ENCODE results near the gene TBCK. TPM values are rescaled to one million over a fixed set of nuclear protein-coding genes. Genes with fewer than 3 reads are reported as not detected.

TBCK gene
- polyA plus RNA-seq, 1 donor from 2014 or later = 22.9 TPM

GRCh38 chr4:106286611-106287010 is 29.4 kb downstream of the TBCK start:
- H3K9me3 Mint-ChIP-seq = peaks cover 0 to 3% (median 0%) of the 10 kb centered on the region in 3 donors
- H3K27me3 Mint-ChIP-seq = no peaks in the 10 kb centered on the region
- peak overlapping the region in 1 of 3 donors; percentile 57 for H3K27ac Mint-ChIP-seq
- H3K4me1 Mint-ChIP-seq = peaks cover 0 to 1% (median 0%) of the 10 kb centered on the region in 3 donors
- H3K36me3 Mint-ChIP-seq = peaks cover 5% of the 10 kb centered on the region
- H3K4me3 Mint-ChIP-seq = no peak overlapping the region

- Mint-ChIP-seq H3K27me3 (no peaks in the 10 kb centered on the region), H3K27ac (no peak overlapping the region)
Observed at GRCh38 chr4:106284227-106284626, 31.8 kb downstream of the TBCK start.

GRCh38 chr4:106277140-106277675 is 38.8 kb downstream of the TBCK start:
- Mint-ChIP-seq H3K27me3 (no peaks in the 10 kb centered on the region), H3K27ac (no peak overlapping the region), H3K4me3 (no peak overlapping the region), H3K9me3 (peaks cover 0 to 6% (median 0%) of the 10 kb centered on the region in 3 donors), H3K4me1 (peaks cover 0 to 6% (median 2%) of the 10 kb centered on the region in 3 donors), H3K36me3 (peaks cover 14% of the 10 kb centered on the region)

More at GRCh38 chr4:106284227-106284626, 31.8 kb downstream of the TBCK start:
- H3K4me1 Mint-ChIP-seq = peaks cover 0 to 3% (median 0%) of the 10 kb centered on the region in 3 donors
- no peak overlapping the region for H3K4me3 Mint-ChIP-seq
- peaks cover 0 to 6% (median 0%) of the 10 kb centered on the region in 3 donors for H3K9me3 Mint-ChIP-seq
- H3K36me3 Mint-ChIP-seq = peaks cover 9% of the 10 kb centered on the region

GRCh38 chr4:106273831-106274230 is 42.2 kb downstream of the TBCK start:
- Mint-ChIP-seq H3K27ac (no peak overlapping the region), H3K4me1 (peaks cover 0 to 6% (median 1%) of the 10 kb centered on the region in 3 donors), H3K27me3 (no peaks in the 10 kb centered on the region), H3K4me3 (no peak overlapping the region), H3K9me3 (no peaks in the 10 kb centered on the region), H3K36me3 (peaks cover 10% of the 10 kb centered on the region)

- Mint-ChIP-seq H3K27ac (no peak overlapping the region), H3K27me3 (no peaks in the 10 kb centered on the region), H3K4me3 (no peak overlapping the region), H3K4me1 (peaks cover 0 to 4% (median 3%) of the 10 kb centered on the region in 3 donors), H3K9me3 (no peaks in the 10 kb centered on the region), H3K36me3 (peaks cover 9% of the 10 kb centered on the region)
Observed at GRCh38 chr4:106270736-106271135, 45.3 kb downstream of the TBCK start.

GRCh38 chr4:106269711-106270110 is 46.3 kb downstream of the TBCK start:
- Mint-ChIP-seq H3K4me1 (peaks cover 0 to 4% (median 3%) of the 10 kb centered on the region in 3 donors), H3K27me3 (no peaks in the 10 kb centered on the region), H3K4me3 (no peak overlapping the region), H3K27ac (no peak overlapping the region), H3K9me3 (no peaks in the 10 kb centered on the region), H3K36me3 (peaks cover 5% of the 10 kb centered on the region)

- Mint-ChIP-seq H3K27ac (no peak overlapping the region), H3K9me3 (no peaks in the 10 kb centered on the region), H3K4me3 (no peak overlapping the region), H3K4me1 (peaks cover 0 to 3% (median 0%) of the 10 kb centered on the region in 3 donors), H3K27me3 (no peaks in the 10 kb centered on the region), H3K36me3 (no peaks in the 10 kb centered on the region)
Observed at GRCh38 chr4:106268786-106269185, 47.2 kb downstream of the TBCK start.

- Mint-ChIP-seq H3K27me3 (no peaks in the 10 kb centered on the region), H3K4me3 (no peak overlapping the region), H3K36me3 (no peaks in the 10 kb centered on the region), H3K4me1 (peaks cover 0 to 3% (median 0%) of the 10 kb centered on the region in 3 donors), H3K27ac (no peak overlapping the region), H3K9me3 (no peaks in the 10 kb centered on the region)
Observed at GRCh38 chr4:106266201-106266600, 49.8 kb downstream of the TBCK start.

- H3K27me3 Mint-ChIP-seq = no peaks in the 10 kb centered on the region
- no peaks in the 10 kb centered on the region for H3K9me3 Mint-ChIP-seq
- no peak overlapping the region for H3K4me3 Mint-ChIP-seq
- H3K4me1 Mint-ChIP-seq = peaks cover 0 to 1% (median 0%) of the 10 kb centered on the region in 3 donors
- no peak overlapping the region for H3K27ac Mint-ChIP-seq
- no peaks in the 10 kb centered on the region for H3K36me3 Mint-ChIP-seq
Observed at GRCh38 chr4:106264331-106264728, 51.7 kb downstream of the TBCK start.

- Mint-ChIP-seq H3K36me3 (no peaks in the 10 kb centered on the region), H3K9me3 (no peaks in the 10 kb centered on the region), H3K27ac (peak overlapping the region in 1 of 3 donors; percentile 13), H3K27me3 (no peaks in the 10 kb centered on the region), H3K4me3 (no peak overlapping the region), H3K4me1 (peaks cover 0 to 1% (median 0%) of the 10 kb centered on the region in 3 donors)
Observed at GRCh38 chr4:106263594-106264330, 52.2 kb downstream of the TBCK start.

GRCh38 chr4:106261980-106262379 is 54.0 kb downstream of the TBCK start:
- no peak overlapping the region for H3K4me3 Mint-ChIP-seq
- H3K9me3 Mint-ChIP-seq = no peaks in the 10 kb centered on the region

GRCh38 chr4:106258145-106259045 is 57.6 kb downstream of the TBCK start:
- H3K27me3 Mint-ChIP-seq = no peaks in the 10 kb centered on the region
- no peaks in the 10 kb centered on the region for H3K4me1 Mint-ChIP-seq
- H3K4me3 Mint-ChIP-seq = no peak overlapping the region
- H3K36me3 Mint-ChIP-seq = peaks cover 2% of the 10 kb centered on the region
- no peak overlapping the region for H3K27ac Mint-ChIP-seq
- H3K9me3 Mint-ChIP-seq = no peaks in the 10 kb centered on the region

More at GRCh38 chr4:106261980-106262379, 54.0 kb downstream of the TBCK start:
- H3K27me3 Mint-ChIP-seq = no peaks in the 10 kb centered on the region
- H3K36me3 Mint-ChIP-seq = peaks cover 2% of the 10 kb centered on the region
- H3K4me1 Mint-ChIP-seq = no peaks in the 10 kb centered on the region
- H3K27ac Mint-ChIP-seq = no peak overlapping the region

- H3K4me1 Mint-ChIP-seq = no peaks in the 10 kb centered on the region
- no peaks in the 10 kb centered on the region for H3K27me3 Mint-ChIP-seq
- no peak overlapping the region for H3K27ac Mint-ChIP-seq
- H3K9me3 Mint-ChIP-seq = no peaks in the 10 kb centered on the region
- no peak overlapping the region for H3K4me3 Mint-ChIP-seq
- H3K36me3 Mint-ChIP-seq = peaks cover 2% of the 10 kb centered on the region
Observed at GRCh38 chr4:106256190-106256589, 59.8 kb downstream of the TBCK start.

- no peak overlapping the region for H3K27ac Mint-ChIP-seq
- H3K9me3 Mint-ChIP-seq = no peaks in the 10 kb centered on the region
- H3K36me3 Mint-ChIP-seq = peaks cover 4% of the 10 kb centered on the region
Observed at GRCh38 chr4:106255195-106255594, 60.8 kb downstream of the TBCK start.

More at GRCh38 chr4:106255195-106255594, 60.8 kb downstream of the TBCK start:
- no peak overlapping the region for H3K4me3 Mint-ChIP-seq
- no peaks in the 10 kb centered on the region for H3K27me3 Mint-ChIP-seq
- H3K4me1 Mint-ChIP-seq = no peaks in the 10 kb centered on the region

Measured in IgD-negative memory B cell (primary cell).